Suprapubic skin (tissue), 4 donors: ENCODE data around the gene EBP.

Experiments
- EP300 ChIP-seq: sonication (generic); formaldehyde crosslinking; IDR thresholded peaks from one replicate; pipeline ENCODE4 v1.6.1; 2017; ENCODE audit warnings: antibody characterized with exemption
- POLR2AphosphoS5 ChIP-seq, 3 donors: sonication (generic); formaldehyde crosslinking; IDR thresholded peaks; one replicate each; pipeline ENCODE4 v1.6.1; 2017; ENCODE audit warnings: antibody characterized with exemption in 3 of 3
- TF ChIP-seq, protein P1 (sequence below), 2 donors: fragments of 200-600 bp in 1 of 2; fragments of 450-650 bp in 1 of 2; sonication (generic) in 1 of 2; IDR thresholded peaks; one replicate each; pipeline ENCODE4 v1.5.1; 2016 to 2019; ENCODE audit warnings: antibody characterized with exemption in 2 of 2, mild to moderate bottlenecking in 1 of 2, moderate library complexity in 1 of 2

DNA sequence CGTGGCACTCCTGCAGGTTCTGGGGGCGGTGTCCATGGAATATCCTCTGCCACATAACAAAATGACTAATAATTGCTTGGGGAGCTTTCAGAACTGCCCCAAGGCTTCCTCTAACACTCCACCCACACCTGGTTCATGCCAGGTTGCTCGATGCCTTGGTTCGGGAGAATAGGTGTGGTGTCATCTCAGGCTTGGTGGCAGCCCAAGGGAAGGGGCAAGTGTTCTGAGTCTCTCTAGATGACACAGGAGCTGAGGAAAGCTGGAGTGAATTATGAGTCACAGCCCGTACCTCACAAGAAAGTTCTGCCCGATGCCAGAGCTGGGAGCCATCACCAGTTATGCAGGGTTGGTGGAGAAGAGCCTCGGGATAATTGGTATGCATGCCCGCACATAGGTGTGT lies 30.9 kb upstream of the EBP start:
- TF ChIP-seq, protein P1, sequence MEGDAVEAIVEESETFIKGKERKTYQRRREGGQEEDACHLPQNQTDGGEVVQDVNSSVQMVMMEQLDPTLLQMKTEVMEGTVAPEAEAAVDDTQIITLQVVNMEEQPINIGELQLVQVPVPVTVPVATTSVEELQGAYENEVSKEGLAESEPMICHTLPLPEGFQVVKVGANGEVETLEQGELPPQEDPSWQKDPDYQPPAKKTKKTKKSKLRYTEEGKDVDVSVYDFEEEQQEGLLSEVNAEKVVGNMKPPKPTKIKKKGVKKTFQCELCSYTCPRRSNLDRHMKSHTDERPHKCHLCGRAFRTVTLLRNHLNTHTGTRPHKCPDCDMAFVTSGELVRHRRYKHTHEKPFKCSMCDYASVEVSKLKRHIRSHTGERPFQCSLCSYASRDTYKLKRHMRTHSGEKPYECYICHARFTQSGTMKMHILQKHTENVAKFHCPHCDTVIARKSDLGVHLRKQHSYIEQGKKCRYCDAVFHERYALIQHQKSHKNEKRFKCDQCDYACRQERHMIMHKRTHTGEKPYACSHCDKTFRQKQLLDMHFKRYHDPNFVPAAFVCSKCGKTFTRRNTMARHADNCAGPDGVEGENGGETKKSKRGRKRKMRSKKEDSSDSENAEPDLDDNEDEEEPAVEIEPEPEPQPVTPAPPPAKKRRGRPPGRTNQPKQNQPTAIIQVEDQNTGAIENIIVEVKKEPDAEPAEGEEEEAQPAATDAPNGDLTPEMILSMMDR (IDR thresholded peaks at IDR 0.05): no peak
- no peak for TF ChIP-seq EP300
- no peak for TF ChIP-seq POLR2AphosphoS5 (IDR thresholded peaks at IDR 0.05)
